K562 (cell line): Measurements from ENCODE around the gene LRRC61. TPM values are rescaled to one million over a fixed set of nuclear protein-coding genes. Genes with fewer than 3 reads are reported as not detected.

ENCODE experiments used
- CC2D1A ChIP-seq: fragments of 450-650 bp; IDR thresholded peaks from 2 replicates; pipeline ENCODE4 v1.6.1; 2017; ENCODE audit warnings: mild to moderate bottlenecking
- HDAC6 ChIP-seq: IDR thresholded peaks from 2 replicates; pipeline ENCODE4 v1.6.1; 2012; ENCODE audit warnings: low read depth, mild to moderate bottlenecking, control low read depth, inconsistent platforms, low read length, moderate library complexity
- MCM7 ChIP-seq, 2 experiments: fragments of 450-650 bp; IDR thresholded peaks; 2 replicates each; pipeline ENCODE4 v1.6.1; 2016 to 2018
- PHF20 ChIP-seq: fragments of 450-650 bp; IDR thresholded peaks from 2 replicates; pipeline ENCODE4 v1.6.1; 2018; ENCODE audit not compliant: partially characterized antibody
- TRIM24 ChIP-seq, 2 experiments: fragments of 450-650 bp; IDR thresholded peaks; 2 replicates each; pipeline ENCODE4 v1.6.1; 2016
- polyA plus RNA-seq, 8 experiments: library from polyadenylated mRNA; depleted of rRNA in 4 of 8; stranded (reverse) in 5 of 8; unstranded in 3 of 8; fragments of >200 nt; fragmentation: Nextera tagmentation in 2 of 8; fragmentation: Illumina TruSeq in 1 of 8; extraction: Ambion mirVana in 2 of 8; extraction: Trizol in 1 of 8; gene quantifications; 2 replicates each; pipeline versions ENCODE4 v1.2.1 to v1.2.3, GENCODE V29; 2011 to 2014; ENCODE audit warnings: inconsistent platforms in 1 of 8, missing spikeins in 1 of 8
- total RNA-seq, 7 experiments: library from RNA; depleted of rRNA in 6 of 7; stranded (reverse); fragments of >200 nt in 6 of 7; fragmentation: Illumina TruSeq in 2 of 7; extraction: Trizol in 2 of 7; gene quantifications; 2 replicates each; pipeline versions ENCODE4 v1.2.1 to v1.2.3, GENCODE V29; 2011 to 2021; ENCODE audit warnings: low replicate concordance in 1 of 7
- TF ChIP-seq, protein P1 (sequence below): fragments of 450-650 bp; IDR thresholded peaks from 2 replicates; pipeline ENCODE4 v1.6.1; 2018; ENCODE audit warnings: mild to moderate bottlenecking, low read depth; ENCODE audit not compliant: partially characterized antibody
- TF ChIP-seq, protein P2 (sequence below): fragments of 450-650 bp; formaldehyde crosslinking; conservative IDR thresholded peaks from 2 replicates; pipeline ENCODE4 v1.4.0; 2022; ENCODE audit warnings: mild to moderate bottlenecking, missing genetic modification characterization
- TF ChIP-seq, protein P3 (sequence below): fragments of 450-650 bp; IDR thresholded peaks from 2 replicates; pipeline ENCODE4 v1.6.1; 2016; ENCODE audit warnings: low read depth
- TF ChIP-seq, protein P4 (sequence below), 2 experiments: fragments of 450-650 bp; IDR thresholded peaks; 2 replicates each; pipeline ENCODE4 v1.6.1; 2016

Gene LRRC61
- total and polyA plus RNA-seq, 9 of the 15 experiments (the other 6 are each of a cell fraction or from before 2014, with no cell fraction given): 1.3 to 55.2 (median 35.2) TPM

- TF ChIP-seq, protein P1, sequence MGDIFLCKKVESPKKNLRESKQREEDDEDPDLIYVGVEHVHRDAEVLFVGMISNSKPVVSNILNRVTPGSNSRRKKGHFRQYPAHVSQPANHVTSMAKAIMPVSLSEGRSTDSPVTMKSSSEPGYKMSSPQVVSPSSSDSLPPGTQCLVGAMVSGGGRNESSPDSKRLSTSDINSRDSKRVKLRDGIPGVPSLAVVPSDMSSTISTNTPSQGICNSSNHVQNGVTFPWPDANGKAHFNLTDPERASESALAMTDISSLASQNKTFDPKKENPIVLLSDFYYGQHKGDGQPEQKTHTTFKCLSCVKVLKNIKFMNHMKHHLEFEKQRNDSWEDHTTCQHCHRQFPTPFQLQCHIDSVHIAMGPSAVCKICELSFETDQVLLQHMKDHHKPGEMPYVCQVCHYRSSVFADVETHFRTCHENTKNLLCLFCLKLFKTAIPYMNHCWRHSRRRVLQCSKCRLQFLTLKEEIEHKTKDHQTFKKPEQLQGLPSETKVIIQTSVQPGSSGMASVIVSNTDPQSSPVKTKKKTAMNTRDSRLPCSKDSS: peak; percentile 63
- TF ChIP-seq HDAC6: peak; percentile 71; the same call in 1 of the 2 replicates
- TF ChIP-seq, protein P2, sequence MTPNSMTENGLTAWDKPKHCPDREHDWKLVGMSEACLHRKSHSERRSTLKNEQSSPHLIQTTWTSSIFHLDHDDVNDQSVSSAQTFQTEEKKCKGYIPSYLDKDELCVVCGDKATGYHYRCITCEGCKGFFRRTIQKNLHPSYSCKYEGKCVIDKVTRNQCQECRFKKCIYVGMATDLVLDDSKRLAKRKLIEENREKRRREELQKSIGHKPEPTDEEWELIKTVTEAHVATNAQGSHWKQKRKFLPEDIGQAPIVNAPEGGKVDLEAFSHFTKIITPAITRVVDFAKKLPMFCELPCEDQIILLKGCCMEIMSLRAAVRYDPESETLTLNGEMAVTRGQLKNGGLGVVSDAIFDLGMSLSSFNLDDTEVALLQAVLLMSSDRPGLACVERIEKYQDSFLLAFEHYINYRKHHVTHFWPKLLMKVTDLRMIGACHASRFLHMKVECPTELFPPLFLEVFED (CRISPR knock-in tag): peak; percentile 67; the same call in 1 of the 2 replicates
- TF ChIP-seq PHF20: peak; percentile 78
- TF ChIP-seq, protein P3, sequence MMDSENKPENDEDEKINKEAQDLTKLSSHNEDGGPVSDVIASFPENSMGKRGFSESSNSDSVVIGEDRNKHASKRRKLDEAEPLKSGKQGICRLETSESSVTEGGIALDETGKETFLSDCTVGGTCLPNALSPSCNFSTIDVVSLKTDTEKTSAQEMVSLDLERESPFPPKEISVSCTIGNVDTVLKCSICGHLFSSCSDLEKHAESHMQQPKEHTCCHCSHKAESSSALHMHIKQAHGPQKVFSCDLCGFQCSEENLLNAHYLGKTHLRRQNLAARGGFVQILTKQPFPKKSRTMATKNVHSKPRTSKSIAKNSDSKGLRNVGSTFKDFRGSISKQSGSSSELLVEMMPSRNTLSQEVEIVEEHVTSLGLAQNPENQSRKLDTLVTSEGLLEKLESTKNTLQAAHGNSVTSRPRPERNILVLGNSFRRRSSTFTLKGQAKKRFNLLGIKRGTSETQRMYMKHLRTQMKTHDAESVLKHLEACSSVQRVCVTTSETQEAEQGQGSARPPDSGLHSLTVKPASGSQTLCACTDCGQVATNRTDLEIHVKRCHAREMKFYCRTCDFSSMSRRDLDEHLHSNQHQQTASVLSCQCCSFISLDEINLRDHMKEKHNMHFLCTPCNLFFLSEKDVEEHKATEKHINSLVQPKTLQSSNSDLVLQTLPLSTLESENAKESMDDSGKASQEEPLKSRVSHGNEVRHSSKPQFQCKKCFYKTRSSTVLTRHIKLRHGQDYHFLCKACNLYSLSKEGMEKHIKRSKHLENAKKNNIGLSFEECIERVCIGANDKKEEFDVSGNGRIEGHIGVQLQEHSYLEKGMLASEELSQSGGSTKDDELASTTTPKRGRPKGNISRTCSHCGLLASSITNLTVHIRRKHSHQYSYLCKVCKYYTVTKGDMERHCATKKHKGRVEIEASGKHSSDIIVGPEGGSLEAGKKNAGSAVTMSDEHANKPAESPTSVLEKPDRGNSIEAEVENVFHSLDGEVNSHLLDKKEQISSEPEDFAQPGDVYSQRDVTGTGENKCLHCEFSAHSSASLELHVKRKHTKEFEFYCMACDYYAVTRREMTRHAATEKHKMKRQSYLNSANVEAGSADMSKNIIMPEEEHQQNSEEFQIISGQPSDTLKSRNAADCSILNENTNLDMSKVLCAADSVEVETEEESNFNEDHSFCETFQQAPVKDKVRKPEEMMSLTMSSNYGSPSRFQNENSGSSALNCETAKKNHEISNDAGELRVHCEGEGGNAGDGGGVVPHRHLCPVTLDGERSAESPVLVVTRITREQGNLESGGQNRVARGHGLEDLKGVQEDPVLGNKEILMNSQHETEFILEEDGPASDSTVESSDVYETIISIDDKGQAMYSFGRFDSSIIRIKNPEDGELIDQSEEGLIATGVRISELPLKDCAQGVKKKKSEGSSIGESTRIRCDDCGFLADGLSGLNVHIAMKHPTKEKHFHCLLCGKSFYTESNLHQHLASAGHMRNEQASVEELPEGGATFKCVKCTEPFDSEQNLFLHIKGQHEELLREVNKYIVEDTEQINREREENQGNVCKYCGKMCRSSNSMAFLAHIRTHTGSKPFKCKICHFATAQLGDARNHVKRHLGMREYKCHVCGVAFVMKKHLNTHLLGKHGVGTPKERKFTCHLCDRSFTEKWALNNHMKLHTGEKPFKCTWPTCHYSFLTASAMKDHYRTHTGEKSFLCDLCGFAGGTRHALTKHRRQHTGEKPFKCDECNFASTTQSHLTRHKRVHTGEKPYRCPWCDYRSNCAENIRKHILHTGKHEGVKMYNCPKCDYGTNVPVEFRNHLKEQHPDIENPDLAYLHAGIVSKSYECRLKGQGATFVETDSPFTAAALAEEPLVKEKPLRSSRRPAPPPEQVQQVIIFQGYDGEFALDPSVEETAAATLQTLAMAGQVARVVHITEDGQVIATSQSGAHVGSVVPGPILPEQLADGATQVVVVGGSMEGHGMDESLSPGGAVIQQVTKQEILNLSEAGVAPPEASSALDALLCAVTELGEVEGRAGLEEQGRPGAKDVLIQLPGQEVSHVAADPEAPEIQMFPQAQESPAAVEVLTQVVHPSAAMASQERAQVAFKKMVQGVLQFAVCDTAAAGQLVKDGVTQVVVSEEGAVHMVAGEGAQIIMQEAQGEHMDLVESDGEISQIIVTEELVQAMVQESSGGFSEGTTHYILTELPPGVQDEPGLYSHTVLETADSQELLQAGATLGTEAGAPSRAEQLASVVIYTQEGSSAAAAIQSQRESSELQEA: no peak
- peak in 1 of 2 experiments; percentile 53; a peak in 1 of 4 replicates for TF ChIP-seq TRIM24 (IDR thresholded peaks at IDR 0.05)
- TF ChIP-seq CC2D1A: 0 out of 2 replicates have a peak, but pooled peaks have one; percentile 13
- TF ChIP-seq, protein P4, sequence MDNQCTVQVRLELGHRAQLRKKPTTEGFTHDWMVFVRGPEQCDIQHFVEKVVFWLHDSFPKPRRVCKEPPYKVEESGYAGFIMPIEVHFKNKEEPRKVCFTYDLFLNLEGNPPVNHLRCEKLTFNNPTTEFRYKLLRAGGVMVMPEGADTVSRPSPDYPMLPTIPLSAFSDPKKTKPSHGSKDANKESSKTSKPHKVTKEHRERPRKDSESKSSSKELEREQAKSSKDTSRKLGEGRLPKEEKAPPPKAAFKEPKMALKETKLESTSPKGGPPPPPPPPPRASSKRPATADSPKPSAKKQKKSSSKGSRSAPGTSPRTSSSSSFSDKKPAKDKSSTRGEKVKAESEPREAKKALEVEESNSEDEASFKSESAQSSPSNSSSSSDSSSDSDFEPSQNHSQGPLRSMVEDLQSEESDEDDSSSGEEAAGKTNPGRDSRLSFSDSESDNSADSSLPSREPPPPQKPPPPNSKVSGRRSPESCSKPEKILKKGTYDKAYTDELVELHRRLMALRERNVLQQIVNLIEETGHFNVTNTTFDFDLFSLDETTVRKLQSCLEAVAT (IDR thresholded peaks at IDR 0.05): peak; percentile 61 to 65; a peak in 3 of 4 replicates
- TF ChIP-seq MCM7 (IDR thresholded peaks at IDR 0.05): peak in 1 of 2 experiments; percentile 71; a peak in 1 of 4 replicates
Measured at GRCh38 chr7:150358988-150359621, 36.0 kb downstream of the LRRC61 start (continued).
